HG03060 (cell line): ENCODE measurements around the gene EEF1G.

Source experiments
- ATAC-seq: cut with Tn5 transposase; IDR thresholded peaks from one replicate; pipeline ENCODE4 v1.9.1; 2021; ENCODE audit warnings: low read depth, moderate number of reproducible peaks; ENCODE audit not compliant: unreplicated experiment

EEF1G gene

GRCh38 chr11:62542750-62543567 lies 30.7 kb downstream of the EEF1G start:
- ATAC-seq: no peak

- no peak for ATAC-seq
These were observed 31.5 kb downstream of the EEF1G start for GRCh38 chr11:62542111-62542745.

DNA sequence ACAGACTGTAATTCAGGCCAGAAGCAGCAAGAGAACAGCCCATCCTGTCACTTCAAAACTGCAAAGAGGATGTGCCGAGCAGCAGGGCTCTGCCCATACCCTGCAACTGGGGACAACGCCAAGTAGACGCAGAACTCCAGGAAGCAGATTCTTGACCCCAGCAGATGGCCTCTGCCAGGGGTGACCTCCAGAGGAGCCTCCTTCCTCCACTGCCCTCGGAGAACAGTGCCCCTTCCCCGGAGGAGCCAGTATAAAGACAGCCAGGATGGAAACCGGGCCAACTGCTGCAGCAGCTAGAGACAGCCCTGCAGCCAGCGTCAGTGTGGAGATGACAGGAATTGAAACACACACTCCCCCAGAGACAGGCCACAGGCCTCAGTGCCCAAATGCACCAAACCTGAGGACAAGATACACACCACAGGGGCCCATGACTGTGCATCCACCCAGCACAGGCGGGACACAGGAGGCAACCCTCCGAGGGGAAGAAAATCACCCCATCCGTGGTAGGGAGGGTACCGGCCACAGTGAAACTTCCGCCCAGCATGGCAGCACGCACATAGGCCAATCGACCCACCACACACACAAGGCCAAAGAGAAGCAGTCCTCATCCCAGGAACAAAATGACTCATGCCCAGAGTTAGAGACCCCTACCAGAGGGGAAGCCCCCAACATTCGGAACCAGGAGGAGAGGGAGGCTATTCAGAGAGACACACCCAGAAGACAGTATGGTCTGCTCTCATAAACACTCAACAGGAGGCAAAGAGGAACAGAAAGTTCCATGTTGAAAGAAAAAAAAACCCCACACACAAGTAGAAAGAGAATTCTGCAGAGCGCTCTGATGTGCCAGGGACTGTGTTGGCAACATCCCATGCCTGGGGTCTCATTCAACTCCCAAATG lies 32.6 kb downstream of the EEF1G start:
- peak; percentile 32 for ATAC-seq

GRCh38 chr11:62539238-62539925 lies 34.3 kb downstream of the EEF1G start:
- no peak for ATAC-seq

DNA sequence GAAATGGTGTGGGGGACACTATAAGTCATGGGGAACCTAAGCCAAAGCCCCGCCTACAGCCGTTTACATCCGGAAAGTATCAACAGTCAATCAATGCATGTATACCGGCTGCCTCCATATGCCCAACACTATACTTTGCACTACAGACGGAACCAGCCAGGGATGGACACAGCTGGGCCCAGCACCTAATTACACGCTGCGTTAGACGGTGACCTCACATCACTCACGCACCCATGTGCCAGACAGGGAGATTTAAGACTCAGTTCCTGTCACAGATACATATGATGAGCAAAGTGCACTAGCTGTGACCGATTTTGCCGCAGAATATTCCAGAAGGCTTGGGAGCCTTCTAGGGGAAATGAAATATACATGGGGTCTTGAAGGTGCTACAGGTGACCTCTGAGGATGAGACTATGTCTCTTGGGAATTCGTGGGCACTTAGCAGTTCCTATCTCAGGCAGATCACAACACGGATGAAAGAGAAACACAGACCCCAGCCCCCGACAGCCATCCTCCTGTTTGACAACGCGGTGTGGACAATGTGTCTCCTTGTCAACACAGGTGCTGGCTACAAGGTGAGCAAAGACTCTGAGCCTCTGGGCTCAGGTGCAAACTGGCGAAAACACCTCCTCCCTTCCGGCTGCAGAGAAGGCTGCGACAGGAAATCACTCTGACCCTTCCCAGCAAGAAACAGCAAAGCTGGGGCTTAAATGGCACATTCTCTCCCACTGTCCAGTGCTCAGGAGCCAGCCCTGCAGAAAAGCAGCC lies 35.0 kb downstream of the EEF1G start:
- no peak for ATAC-seq

DNA sequence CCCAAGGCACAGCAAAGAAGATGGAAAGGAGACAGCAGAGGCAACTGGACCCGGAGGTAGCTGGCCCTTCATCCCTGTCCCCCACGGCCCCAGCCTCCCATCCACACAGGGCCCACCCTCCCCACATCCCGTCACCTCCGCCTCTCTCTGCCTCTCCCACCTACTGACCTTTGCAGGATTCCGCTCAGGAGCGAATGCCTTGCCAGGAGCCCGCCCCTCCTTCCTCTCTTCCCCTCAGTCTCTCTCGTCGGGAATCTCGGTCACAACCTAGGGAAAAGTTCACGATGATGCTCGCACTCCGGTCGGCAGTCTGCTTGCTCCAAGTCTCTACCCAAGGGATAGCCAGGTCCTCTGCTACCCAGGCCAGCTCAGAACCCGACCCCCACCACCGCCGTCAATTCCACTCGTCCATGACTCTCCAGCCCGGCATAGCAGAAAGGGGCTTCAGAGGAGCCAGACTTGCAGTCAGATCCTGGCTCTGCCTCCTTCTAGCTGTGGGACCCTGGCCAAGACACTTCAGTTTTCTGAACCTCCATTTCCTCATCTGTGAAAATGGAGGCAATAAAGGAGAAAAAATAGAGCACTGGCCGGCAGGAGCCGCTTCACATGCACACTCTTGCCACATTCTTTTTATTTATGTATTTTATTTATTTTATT lies 37.3 kb downstream of the EEF1G start:
- ATAC-seq: no peak

GRCh38 chr11:62535802-62536201 lies 37.9 kb downstream of the EEF1G start:
- ATAC-seq: no peak

GRCh38 chr11:62534779-62535545 lies 38.7 kb downstream of the EEF1G start:
- no peak for ATAC-seq

DNA sequence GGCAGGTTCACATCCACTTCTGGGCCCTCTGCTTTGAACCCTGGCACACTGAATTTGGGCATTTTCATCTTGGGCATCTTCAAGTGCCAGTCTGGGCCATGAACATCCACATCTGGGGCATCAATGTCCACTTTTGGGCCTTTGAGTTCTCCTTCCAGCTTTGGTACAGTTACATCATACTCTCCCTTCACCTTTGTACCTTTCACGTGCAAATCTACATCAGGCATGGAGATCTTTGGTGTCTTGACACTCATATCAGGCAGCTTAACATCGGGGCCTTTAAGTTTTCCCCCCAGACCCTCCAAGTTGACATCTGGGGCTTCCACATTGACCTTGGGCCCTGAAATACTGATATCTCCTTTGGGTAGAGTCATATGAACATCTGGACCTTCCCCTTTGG lies 41.6 kb downstream of the EEF1G start:
- no peak for ATAC-seq

- ATAC-seq: no peak
These were observed 56.8 kb downstream of the EEF1G start for GRCh38 chr11:62516736-62517371.

DNA sequence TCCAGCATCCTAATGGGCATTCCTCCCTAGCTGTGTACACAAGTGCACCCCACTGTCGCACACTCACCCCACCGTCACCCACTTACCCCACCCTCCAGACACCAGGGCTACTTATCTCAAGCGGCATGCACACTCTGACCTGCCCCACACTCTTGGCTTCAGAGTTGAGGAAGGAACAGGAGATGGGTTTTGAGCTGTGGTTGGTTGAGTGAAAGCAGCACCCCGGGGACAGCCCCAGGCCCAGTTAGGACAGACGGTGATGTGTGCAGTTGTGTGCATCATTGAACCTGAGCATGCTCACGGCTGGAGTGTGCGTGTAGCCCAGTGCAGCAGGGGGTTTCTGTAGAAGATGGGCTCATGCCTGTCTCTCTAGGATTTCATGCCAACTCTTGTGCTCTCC lies 59.5 kb downstream of the EEF1G start:
- no peak for ATAC-seq

DNA sequence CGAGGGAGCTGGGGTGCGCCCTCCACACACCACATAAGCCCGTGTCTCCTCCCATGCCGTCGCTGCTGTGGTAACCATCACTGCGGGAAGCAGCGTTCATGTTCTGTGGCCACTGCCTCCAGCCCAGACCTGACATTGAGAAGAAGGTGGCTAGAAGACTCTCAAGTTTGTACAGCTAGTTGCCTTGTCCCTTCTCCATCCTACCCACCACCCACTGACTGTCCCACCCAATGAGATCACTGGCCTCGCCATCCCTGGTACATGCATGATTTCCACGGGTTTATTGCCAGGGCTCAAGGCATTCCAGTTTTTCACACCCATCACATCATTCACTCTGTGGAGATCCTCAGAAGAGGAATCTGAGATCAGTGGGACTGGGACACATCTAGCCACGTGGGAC lies 60.1 kb downstream of the EEF1G start:
- ATAC-seq: no peak

DNA sequence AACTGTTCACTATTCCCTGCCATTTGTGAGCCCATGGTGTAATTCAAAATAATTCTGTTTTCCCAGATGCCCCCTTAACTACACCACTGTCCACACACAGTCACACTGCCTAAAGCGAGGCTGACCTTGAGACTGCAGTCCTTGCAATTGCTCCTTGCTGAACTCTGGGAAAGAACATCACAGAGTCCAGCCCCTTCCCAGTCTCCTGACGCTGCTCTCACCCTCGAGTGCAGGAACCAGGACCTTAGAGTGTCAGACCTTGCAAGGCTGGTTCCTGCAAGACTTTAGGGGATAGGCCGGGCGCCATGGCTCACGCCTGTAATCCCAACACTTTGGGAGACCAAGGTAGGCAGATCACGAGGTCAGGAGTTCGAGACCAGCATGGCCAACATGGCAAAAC lies 60.7 kb downstream of the EEF1G start:
- no peak for ATAC-seq
